GM12891 (cell line): ENCODE results near the gene CHI3L1.
A peak's percentile ranks its signal among the peaks of the same experiment; 100 is the strongest.

Source experiments
- DNase-seq: peaks from one replicate; pipeline ENCODE4 v3.0.0; 2011; ENCODE audit warnings: low spot score; ENCODE audit not compliant: insufficient read length
- FAIRE-seq: peaks from 2 replicates; lab custom pipeline; 2011; peaks lifted over from hg19 to GRCh38; lab: Jason Lieb, UNC
- PAX5 ChIP-seq: IDR thresholded peaks from 2 replicates; pipeline ENCODE4 v1.6.1; 2011; ENCODE audit warnings: low read length, moderate library complexity, mild to moderate bottlenecking; ENCODE audit not compliant: insufficient read depth, severe bottlenecking
- POLR2A ChIP-seq: IDR thresholded peaks from 2 replicates; pipeline ENCODE4 v1.6.1; 2011; ENCODE audit warnings: low read depth, low read length, control low read depth
- POLR2AphosphoS5 ChIP-seq: IDR thresholded peaks from 2 replicates; pipeline ENCODE4 v1.6.1; 2011; ENCODE audit warnings: low read depth, low read length, control low read depth
- POU2F2 ChIP-seq: IDR thresholded peaks from 2 replicates; pipeline ENCODE4 v1.6.1; 2011; ENCODE audit warnings: low read depth, mild to moderate bottlenecking, control low read depth, low read length, moderate library complexity
- SPI1 ChIP-seq: IDR thresholded peaks from 2 replicates; pipeline ENCODE4 v1.6.1; 2011; ENCODE audit warnings: low read depth, low read length, control low read depth
- TAF1 ChIP-seq: IDR thresholded peaks from 2 replicates; pipeline ENCODE4 v1.6.1; 2011; ENCODE audit warnings: low read depth, low read length, control low read depth

CHI3L1 gene

DNA sequence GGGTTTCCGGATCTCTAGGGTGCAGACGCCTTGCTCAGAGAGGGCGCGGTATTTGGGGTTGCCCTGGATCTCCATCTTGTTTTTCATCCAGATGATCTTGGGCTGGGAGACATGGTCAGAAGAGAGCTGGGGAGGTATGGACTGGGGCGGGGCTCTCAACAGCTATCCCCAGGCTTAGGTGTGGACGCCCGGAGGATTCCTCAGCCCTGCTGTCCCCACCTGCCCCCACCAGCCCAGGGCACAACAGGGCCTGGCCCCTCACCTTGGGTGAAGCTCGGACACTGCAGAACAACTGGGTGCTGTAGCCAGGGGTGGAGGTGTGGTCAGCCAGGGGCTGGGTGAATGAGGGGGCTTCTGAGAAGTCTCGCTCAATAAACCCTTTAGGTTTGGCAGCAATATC is 17.5 kb downstream of the CHI3L1 start:
- FAIRE-seq (no peak), DNase-seq (no peak)
- TF ChIP-seq TAF1: no peak
- no peak for TF ChIP-seq POU2F2
- TF ChIP-seq POLR2AphosphoS5: no peak
- no peak for TF ChIP-seq PAX5
- no peak for TF ChIP-seq SPI1
- TF ChIP-seq POLR2A: no peak

- TF ChIP-seq POU2F2: no peak
- no peak for TF ChIP-seq POLR2A
- TF ChIP-seq SPI1: no peak
- no peak for TF ChIP-seq TAF1
- TF ChIP-seq PAX5: no peak
- TF ChIP-seq POLR2AphosphoS5: no peak
- DNase-seq (no peak), FAIRE-seq (no peak)
Measured at GRCh38 chr1:203168256-203168786, 18.2 kb downstream of the CHI3L1 start.

DNA sequence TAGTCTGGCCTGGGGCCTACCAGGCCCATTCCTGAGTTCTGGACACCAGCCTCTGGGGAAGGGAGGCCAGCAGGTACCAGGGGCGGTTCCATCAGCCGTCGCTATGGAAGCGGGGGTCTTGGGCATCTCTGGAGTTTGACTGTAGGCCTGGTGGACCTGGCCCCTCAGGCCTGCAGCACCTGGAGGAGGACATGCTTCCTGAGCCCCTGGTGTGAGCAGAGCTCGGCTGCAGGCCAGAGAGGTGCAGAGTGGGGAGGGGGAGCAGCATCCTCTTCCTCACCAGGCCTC is 18.6 kb downstream of the CHI3L1 start:
- no peak for DNase-seq
- TF ChIP-seq POU2F2 (no peak), SPI1 (no peak), TAF1 (no peak), POLR2AphosphoS5 (no peak), POLR2A (no peak), PAX5 (no peak)
- no peak for FAIRE-seq

GRCh38 chr1:203167026-203167912 is 19.2 kb downstream of the CHI3L1 start:
- no peak for TF ChIP-seq POLR2A
- no peak for TF ChIP-seq TAF1
- no peak for TF ChIP-seq PAX5
- no peak for TF ChIP-seq POLR2AphosphoS5
- TF ChIP-seq POU2F2: no peak
- TF ChIP-seq SPI1: no peak
- no peak for DNase-seq
- FAIRE-seq: no peak

DNA sequence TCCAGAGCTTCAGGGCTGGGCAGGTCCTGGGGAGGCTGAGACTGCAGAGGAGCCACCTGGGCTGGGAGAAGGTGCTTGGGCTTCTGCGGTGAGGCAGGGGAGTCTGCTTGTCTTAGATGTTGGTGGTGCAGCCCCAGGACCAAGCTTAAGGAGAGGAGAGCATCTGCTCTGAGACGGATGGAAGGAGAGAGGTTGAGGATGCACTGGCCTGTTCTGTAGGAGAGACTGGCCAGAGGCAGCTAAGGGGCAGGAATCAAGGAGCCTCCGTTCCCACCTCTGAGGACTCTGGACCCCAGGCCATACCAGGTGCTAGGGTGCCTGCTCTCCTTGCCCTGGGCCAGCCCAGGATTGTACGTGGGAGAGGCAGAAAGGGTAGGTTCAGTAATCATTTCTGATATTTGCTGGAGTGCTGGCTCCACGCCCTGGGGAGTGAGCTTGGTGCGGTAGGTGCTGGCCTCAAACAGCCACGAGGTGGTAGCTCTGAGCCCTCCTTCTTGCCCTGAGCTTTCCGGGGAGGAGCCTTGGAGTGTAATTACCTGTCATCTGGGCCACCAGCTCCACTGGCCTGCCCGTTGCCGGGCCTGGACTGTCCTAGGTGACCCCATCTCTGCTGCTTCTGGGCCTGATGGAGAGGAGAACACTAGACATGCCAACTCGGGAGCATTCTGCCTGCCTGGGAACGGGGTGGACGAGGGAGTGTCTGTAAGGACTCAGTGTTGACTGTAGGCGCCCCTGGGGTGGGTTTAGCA is 20.1 kb downstream of the CHI3L1 start:
- DNase-seq (peak; percentile 54), FAIRE-seq (peak; percentile 5)
- no peak for TF ChIP-seq PAX5
- no peak for TF ChIP-seq POLR2AphosphoS5
- TF ChIP-seq TAF1: no peak

GRCh38 chr1:203165800-203166161 is 20.7 kb downstream of the CHI3L1 start:
- DNase-seq (no peak), FAIRE-seq (no peak)
- TF ChIP-seq TAF1 (no peak), POU2F2 (no peak), PAX5 (no peak)

- DNase-seq: no peak
- FAIRE-seq: no peak
- no peak for TF ChIP-seq POLR2AphosphoS5
- TF ChIP-seq POU2F2: no peak
- TF ChIP-seq TAF1: no peak
- no peak for TF ChIP-seq PAX5
- TF ChIP-seq POLR2A: no peak
- no peak for TF ChIP-seq SPI1
Measured at GRCh38 chr1:203165101-203165799, 21.3 kb downstream of the CHI3L1 start.

- TF ChIP-seq TAF1 (no peak), POLR2A (no peak), POU2F2 (no peak), SPI1 (no peak)
- FAIRE-seq (no peak), DNase-seq (no peak)
Measured at GRCh38 chr1:203163891-203164635, 22.4 kb downstream of the CHI3L1 start.

DNA sequence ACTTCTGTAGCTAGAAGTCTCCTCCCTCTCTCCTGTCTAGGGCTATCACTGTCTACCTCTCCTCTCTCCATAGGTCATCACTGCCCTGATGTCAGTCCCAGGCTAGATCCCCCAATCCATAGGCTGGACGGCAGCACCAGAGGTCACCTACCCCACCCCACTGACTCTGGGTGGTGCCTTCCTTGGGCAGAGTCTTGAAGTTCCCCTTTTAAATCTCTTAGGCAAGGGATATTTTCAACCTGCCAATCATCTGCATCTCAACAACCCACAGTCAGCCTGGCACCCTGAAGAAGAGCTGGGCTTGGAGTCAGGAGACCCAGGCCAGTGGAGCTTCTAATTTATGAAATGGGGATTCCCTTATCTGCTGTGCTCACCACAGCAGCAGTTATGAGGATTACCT is 24.1 kb downstream of the CHI3L1 start:
- no peak for DNase-seq
- TF ChIP-seq TAF1: no peak
- FAIRE-seq: no peak
